ENCODE results near the gene UBA6.

Gene UBA6

GRCh38 chr4:67576059-67576466 is 124.9 kb downstream of the UBA6 start:
- DNase-seq (ENCODE audit: low spot score): no peak

- DNase-seq (ENCODE audit: low spot score): no peak
Observed at GRCh38 chr4:67575232-67576058, 125.5 kb downstream of the UBA6 start.

DNA sequence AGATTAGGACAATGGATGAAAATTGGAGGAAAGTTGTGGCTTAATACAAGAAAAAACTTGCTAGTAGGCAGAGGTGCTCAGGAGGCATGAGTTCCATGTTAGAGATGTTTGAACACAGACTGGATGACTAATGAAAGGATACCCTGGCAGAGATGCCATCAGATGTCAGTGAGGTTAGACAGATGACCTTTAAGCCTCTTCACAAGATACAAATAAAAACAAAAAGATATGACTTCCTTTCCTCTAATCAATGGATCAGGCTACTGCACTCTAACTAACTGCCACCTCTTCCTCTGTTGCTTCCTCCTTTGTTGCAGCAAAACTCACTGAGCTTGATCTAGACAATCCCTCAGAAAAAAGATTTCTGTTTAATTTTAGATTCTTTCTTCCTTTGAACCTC is 127.8 kb downstream of the UBA6 start:
- no peak for DNase-seq (ENCODE audit: low spot score)

DNA sequence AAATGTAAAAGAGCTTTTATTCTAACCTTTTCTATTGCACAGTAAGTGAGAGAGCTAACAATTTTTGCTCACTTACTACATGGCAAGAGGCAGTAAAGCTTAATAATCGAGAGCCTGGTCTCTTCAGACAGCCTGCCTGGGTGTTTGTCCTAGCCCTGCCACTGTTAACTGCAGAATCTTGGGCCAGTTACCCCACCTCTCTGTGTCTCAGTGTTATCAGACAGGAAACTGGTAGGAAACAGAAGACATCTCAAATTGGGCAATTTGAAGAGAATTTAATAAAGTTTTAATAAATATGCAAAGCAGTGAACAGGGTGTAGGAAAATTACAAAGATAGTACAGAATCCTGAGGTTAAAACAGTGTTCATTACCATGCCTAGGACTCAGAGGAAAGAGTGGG is 129.0 kb downstream of the UBA6 start:
- DNase-seq (ENCODE audit: low spot score): no peak

- DNase-seq (ENCODE audit: low spot score): no peak
Observed at GRCh38 chr4:67570537-67570936, 130.4 kb downstream of the UBA6 start.

GRCh38 chr4:67568820-67569219 is 132.1 kb downstream of the UBA6 start:
- no peak for DNase-seq (ENCODE audit: low spot score)

- no peak for DNase-seq (ENCODE audit: low spot score)
Observed at GRCh38 chr4:67566335-67566734, 134.6 kb downstream of the UBA6 start.

DNA sequence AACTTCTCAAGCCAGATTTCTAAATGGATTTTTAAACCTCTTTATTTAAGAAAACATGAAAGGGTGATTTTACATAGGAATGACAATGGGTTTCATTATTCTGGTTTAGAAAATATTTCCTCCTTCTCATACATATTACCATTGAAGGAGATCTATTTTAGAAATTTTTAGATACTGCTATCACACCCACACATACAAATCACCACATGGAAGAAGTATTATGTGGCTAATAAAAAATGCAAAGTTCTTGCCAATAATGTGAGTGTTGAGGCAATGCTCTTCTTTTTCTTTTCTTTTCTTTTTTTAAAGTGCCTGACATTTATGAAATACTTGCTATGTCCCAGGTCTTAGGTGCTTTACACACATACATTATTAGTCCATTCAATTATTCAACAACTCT is 135.7 kb downstream of the UBA6 start:
- DNase-seq (ENCODE audit: low spot score): no peak
